OCI-LY1 (cell line): ENCODE results near the gene SH3GL2.

Source experiments
- H2AFZ ChIP-seq: fragments of 200-600 bp; sonication (generic), shearing (Covaris generic); 2 replicates; pipeline ENCODE4 v1.6.0; 2014; ENCODE audit warnings: antibody characterized with exemption, mild to moderate bottlenecking, low read length
- H3F3A ChIP-seq: fragments of 200-600 bp; sonication (generic), shearing (Covaris generic); 2 replicates; pipeline ENCODE4 v1.6.0; 2014; ENCODE audit warnings: mild to moderate bottlenecking, antibody characterized with exemption, low read length, moderate library complexity; ENCODE audit not compliant: insufficient read depth
- H3K27ac ChIP-seq: fragments of 200-600 bp; sonication (generic); 2 replicates; pipeline ENCODE4 v1.5.1; 2014; ENCODE audit warnings: low read length, mixed run types, mild to moderate bottlenecking, low read depth; ENCODE audit not compliant: poor library complexity, severe bottlenecking
- H3K27me3 ChIP-seq: fragments of 200-600 bp; sonication (generic); 2 replicates; pipeline ENCODE4 v1.6.0; 2014; ENCODE audit warnings: antibody characterized with exemption, mild to moderate bottlenecking, low read length, moderate library complexity; ENCODE audit not compliant: insufficient read depth
- H3K36me3 ChIP-seq: fragments of 200-600 bp; sonication (generic); 2 replicates; pipeline ENCODE4 v1.6.1; 2014; ENCODE audit warnings: mild to moderate bottlenecking, antibody characterized with exemption, low read length, moderate library complexity, mixed read lengths; ENCODE audit not compliant: insufficient read depth
- H3K4me1 ChIP-seq: fragments of 200-600 bp; sonication (generic); 2 replicates; pipeline ENCODE4 v1.5.1; 2014; ENCODE audit warnings: mild to moderate bottlenecking, low read length, moderate library complexity; ENCODE audit not compliant: insufficient read depth, severe bottlenecking
- H3K4me2 ChIP-seq: fragments of 200-600 bp; sonication (generic), shearing (Covaris generic); 2 replicates; pipeline ENCODE4 v1.6.1; 2014; ENCODE audit warnings: low read length
- H3K4me3 ChIP-seq: fragments of 200-600 bp; sonication (generic); 2 replicates; pipeline ENCODE4 v1.5.1; 2014; ENCODE audit warnings: low read length, low read depth, mild to moderate bottlenecking, mixed read lengths; ENCODE audit not compliant: poor library complexity, severe bottlenecking
- H3K79me2 ChIP-seq: fragments of 200-600 bp; shearing (Covaris generic); 2 replicates; pipeline ENCODE4 v1.6.1; 2016; ENCODE audit warnings: mixed run types, low read length, mixed read lengths; ENCODE audit not compliant: insufficient read depth
- H3K9ac ChIP-seq: fragments of 200-600 bp; sonication (generic), shearing (Covaris generic); 2 replicates; pipeline ENCODE4 v1.6.1; 2014; ENCODE audit warnings: mild to moderate bottlenecking, low read length, mixed read lengths
- H3K9me2 ChIP-seq: fragments of 200-600 bp; sonication (generic), shearing (Covaris generic); 2 replicates; pipeline ENCODE4 v1.6.1; 2014; ENCODE audit warnings: low read depth, mild to moderate bottlenecking, low read length, mixed read lengths
- H3K9me3 ChIP-seq: fragments of 200-600 bp; shearing (Covaris generic); 2 replicates; pipeline ENCODE4 v1.6.1; 2014; ENCODE audit warnings: low read length, mixed read lengths
- H4K20me1 ChIP-seq: fragments of 200-600 bp; sonication (generic), shearing (Covaris generic); 2 replicates; pipeline ENCODE4 v1.6.0; 2016; ENCODE audit warnings: mild to moderate bottlenecking, low read length; ENCODE audit not compliant: insufficient read depth
- EZH2 ChIP-seq: fragments of 200-600 bp; sonication (generic), shearing (Covaris generic); IDR thresholded peaks from 2 replicates; pipeline ENCODE4 v1.8.0; 2017; ENCODE audit warnings: borderline replicate concordance, mixed run types, mild to moderate bottlenecking, antibody characterized with exemption, low read length, moderate library complexity, mixed read lengths
- TF ChIP-seq, protein P1 (sequence below): fragments of 200-600 bp; sonication (generic), shearing (Covaris generic); IDR thresholded peaks from 2 replicates; pipeline ENCODE4 v1.5.1; 2017; ENCODE audit warnings: mild to moderate bottlenecking, antibody characterized with exemption, low read length, moderate library complexity, mixed read lengths

Gene SH3GL2

DNA sequence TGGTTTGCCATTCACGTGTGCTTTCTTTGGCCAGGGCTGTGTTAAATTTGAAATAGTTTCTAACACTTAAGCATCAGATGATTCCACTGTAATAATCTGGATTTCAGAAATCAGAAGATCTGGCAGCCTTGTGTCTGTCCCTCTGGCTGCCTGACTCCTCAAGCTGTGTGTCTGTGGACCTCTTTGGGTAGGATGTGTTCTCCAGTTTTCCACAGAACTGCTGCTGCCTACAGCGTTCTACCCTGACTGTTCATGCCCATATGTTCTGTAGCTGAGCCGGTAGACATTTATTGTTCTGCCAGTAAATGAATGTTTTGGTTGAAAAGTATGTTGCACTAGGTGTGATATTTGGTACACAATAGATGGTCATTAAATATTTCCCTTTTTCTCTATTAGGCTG lies 81.3 kb downstream of the SH3GL2 start:
- no peaks in the 10 kb centered on the region for H3K27me3 ChIP-seq
- TF ChIP-seq, protein P1, sequence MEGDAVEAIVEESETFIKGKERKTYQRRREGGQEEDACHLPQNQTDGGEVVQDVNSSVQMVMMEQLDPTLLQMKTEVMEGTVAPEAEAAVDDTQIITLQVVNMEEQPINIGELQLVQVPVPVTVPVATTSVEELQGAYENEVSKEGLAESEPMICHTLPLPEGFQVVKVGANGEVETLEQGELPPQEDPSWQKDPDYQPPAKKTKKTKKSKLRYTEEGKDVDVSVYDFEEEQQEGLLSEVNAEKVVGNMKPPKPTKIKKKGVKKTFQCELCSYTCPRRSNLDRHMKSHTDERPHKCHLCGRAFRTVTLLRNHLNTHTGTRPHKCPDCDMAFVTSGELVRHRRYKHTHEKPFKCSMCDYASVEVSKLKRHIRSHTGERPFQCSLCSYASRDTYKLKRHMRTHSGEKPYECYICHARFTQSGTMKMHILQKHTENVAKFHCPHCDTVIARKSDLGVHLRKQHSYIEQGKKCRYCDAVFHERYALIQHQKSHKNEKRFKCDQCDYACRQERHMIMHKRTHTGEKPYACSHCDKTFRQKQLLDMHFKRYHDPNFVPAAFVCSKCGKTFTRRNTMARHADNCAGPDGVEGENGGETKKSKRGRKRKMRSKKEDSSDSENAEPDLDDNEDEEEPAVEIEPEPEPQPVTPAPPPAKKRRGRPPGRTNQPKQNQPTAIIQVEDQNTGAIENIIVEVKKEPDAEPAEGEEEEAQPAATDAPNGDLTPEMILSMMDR: no peak
- TF ChIP-seq EZH2: no peak

DNA sequence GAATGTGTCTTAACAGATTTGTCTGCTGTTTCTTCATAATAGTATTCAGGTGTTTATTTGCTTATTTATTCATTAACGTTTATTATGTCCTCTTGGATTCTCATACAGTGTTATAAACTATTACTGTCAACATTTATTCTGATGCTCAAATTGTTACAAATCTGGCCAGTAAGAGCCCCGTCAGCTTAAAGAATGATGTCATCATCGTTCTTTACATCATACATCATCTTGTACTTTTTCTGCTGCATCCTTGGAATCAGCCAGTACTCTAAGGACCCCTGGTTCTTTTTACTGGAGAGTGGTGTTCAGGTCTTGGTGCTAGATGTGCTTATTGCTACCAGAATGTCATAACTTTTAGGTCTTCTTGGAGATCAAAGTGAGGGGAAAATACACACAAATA lies 86.6 kb downstream of the SH3GL2 start:
- no peaks in the 10 kb centered on the region for H3K27me3 ChIP-seq
- H3K4me2 ChIP-seq: no peak overlapping the region
- H2AFZ ChIP-seq: no peak overlapping the region
- no peaks in the 10 kb centered on the region for H3K9me3 ChIP-seq
- H3K9ac ChIP-seq: no peak overlapping the region
- H3K79me2 ChIP-seq: no peaks in the 10 kb centered on the region
- no peaks in the 10 kb centered on the region; the same call in 1 of the 2 replicates for H3K9me2 ChIP-seq
- no peaks in the 10 kb centered on the region for H3K36me3 ChIP-seq
- H3F3A ChIP-seq: no peaks in the 10 kb centered on the region
- H3K4me3 ChIP-seq: no peak overlapping the region
- no peak for TF ChIP-seq EZH2
- TF ChIP-seq, protein P1: no peak
- H3K4me1 ChIP-seq: no peaks in the 10 kb centered on the region
- no peaks in the 10 kb centered on the region for H4K20me1 ChIP-seq
- no peak overlapping the region for H3K27ac ChIP-seq

More for the DNA sequence above, 81.3 kb downstream of the SH3GL2 start:
- no peak overlapping the region for H3K9ac ChIP-seq
- H3K9me2 ChIP-seq: no peaks in the 10 kb centered on the region
- no peaks in the 10 kb centered on the region for H4K20me1 ChIP-seq
- H3K4me3 ChIP-seq: no peak overlapping the region
- no peaks in the 10 kb centered on the region for H3K79me2 ChIP-seq
- H3K36me3 ChIP-seq: no peaks in the 10 kb centered on the region
- H2AFZ ChIP-seq: no peak overlapping the region
- no peak overlapping the region for H3K4me2 ChIP-seq
- H3K27ac ChIP-seq: no peak overlapping the region
- no peaks in the 10 kb centered on the region for H3K4me1 ChIP-seq
- no peaks in the 10 kb centered on the region for H3K9me3 ChIP-seq
- no peaks in the 10 kb centered on the region for H3F3A ChIP-seq

DNA sequence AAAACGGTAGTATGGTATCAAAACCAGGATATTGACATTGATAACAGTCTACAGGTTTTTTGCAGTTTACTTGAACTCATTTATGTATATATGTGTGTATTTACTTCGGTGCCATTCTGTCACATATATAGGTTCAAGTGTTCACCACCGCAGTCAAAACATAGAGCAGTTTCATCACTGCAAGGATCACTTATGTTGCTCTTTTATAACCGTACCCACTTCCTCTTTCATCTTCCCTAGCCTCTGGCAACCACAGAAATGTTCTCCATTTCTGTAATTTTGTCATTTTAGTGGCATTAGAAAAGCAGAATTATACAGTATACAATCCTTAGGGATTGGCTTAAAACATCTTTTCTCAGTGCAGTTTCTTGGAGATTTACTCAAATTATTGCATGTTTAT lies 90.3 kb downstream of the SH3GL2 start:
- no peaks in the 10 kb centered on the region for H4K20me1 ChIP-seq
- no peak overlapping the region for H3K4me2 ChIP-seq
- TF ChIP-seq, protein P1: no peak
- TF ChIP-seq EZH2: no peak
- H3K27me3 ChIP-seq: no peaks in the 10 kb centered on the region
- H3K9me3 ChIP-seq: no peaks in the 10 kb centered on the region
- H3K79me2 ChIP-seq: no peaks in the 10 kb centered on the region
- H3K27ac ChIP-seq: no peak overlapping the region
- H3K9ac ChIP-seq: no peak overlapping the region
- H3K4me1 ChIP-seq: no peaks in the 10 kb centered on the region
- no peak overlapping the region for H2AFZ ChIP-seq
- no peak overlapping the region for H3K4me3 ChIP-seq
- H3K36me3 ChIP-seq: no peaks in the 10 kb centered on the region
- H3F3A ChIP-seq: no peaks in the 10 kb centered on the region
- H3K9me2 ChIP-seq: no peaks in the 10 kb centered on the region; the same call in 1 of the 2 replicates
